Keratinocyte (primary cell): ENCODE results near the gene NFATC1. TPM values are rescaled to one million over a fixed set of nuclear protein-coding genes. Genes with fewer than 3 reads are reported as not detected.

ENCODE experiments used
- DNase-seq: peaks from one replicate; pipeline ENCODE4 v3.0.0-alpha.2; 2011; ENCODE audit warnings: low read depth, missing footprints, low spot score
- FAIRE-seq: peaks from 2 replicates; lab custom pipeline; 2011; peaks lifted over from hg19 to GRCh38; lab: Jason Lieb, UNC
- H2AFZ ChIP-seq: 2 replicates; pipeline ENCODE4 v1.6.0; 2012; ENCODE audit warnings: low read length, control low read depth, inconsistent platforms; ENCODE audit not compliant: control insufficient read depth
- H3K27ac ChIP-seq: 2 replicates; pipeline ENCODE4 v1.5.1; 2011; ENCODE audit warnings: low read length; ENCODE audit not compliant: control insufficient read depth, insufficient read depth
- H3K27me3 ChIP-seq: 3 replicates; pipeline ENCODE4 v1.6.0; 2011; ENCODE audit warnings: low read length; ENCODE audit not compliant: control insufficient read depth, insufficient read depth; ENCODE audit errors: extremely low read depth
- H3K36me3 ChIP-seq, 2 experiments: 2 replicates in 1 of 2; 3 replicates in 1 of 2; pipeline ENCODE4 v1.5.1; 2011; ENCODE audit warnings: low read length in 2 of 2, mild to moderate bottlenecking in 1 of 2; ENCODE audit not compliant: control insufficient read depth in 2 of 2, insufficient read depth in 2 of 2; ENCODE audit errors: extremely low read depth in 1 of 2
- H3K4me1 ChIP-seq: 3 replicates; pipeline ENCODE4 v1.5.1; 2011; ENCODE audit warnings: low read length; ENCODE audit not compliant: control insufficient read depth, insufficient read depth; ENCODE audit errors: extremely low read depth
- H3K4me2 ChIP-seq: 3 replicates; pipeline ENCODE4 v1.6.0; 2011; ENCODE audit warnings: low read depth, low read length; ENCODE audit not compliant: control insufficient read depth, insufficient read depth; ENCODE audit errors: extremely low read depth
- H3K4me3 ChIP-seq, 3 experiments: fragments of 200-600 bp in 1 of 3; sonication (generic) in 1 of 3; 2 replicates in 2 of 3; 3 replicates in 1 of 3; pipeline ENCODE4 v1.5.1; 2011 to 2016; ENCODE audit warnings: low read length in 3 of 3, mild to moderate bottlenecking in 3 of 3, control low read depth in 2 of 3, inconsistent platforms in 1 of 3, low read depth in 1 of 3, mixed read lengths in 1 of 3, mixed run types in 1 of 3, moderate library complexity in 1 of 3; ENCODE audit not compliant: control insufficient read depth in 2 of 3, insufficient read depth in 2 of 3; ENCODE audit errors: extremely low read depth in 1 of 3
- H3K79me2 ChIP-seq: 2 replicates; pipeline ENCODE4 v1.6.0; 2012; ENCODE audit warnings: low read length; ENCODE audit not compliant: control insufficient read depth, insufficient read depth
- H3K9ac ChIP-seq: 3 replicates; pipeline ENCODE4 v1.6.0; 2011; ENCODE audit warnings: low read length; ENCODE audit not compliant: control insufficient read depth, insufficient read depth; ENCODE audit errors: extremely low read depth
- H3K9me1 ChIP-seq: 3 replicates; pipeline ENCODE4 v1.6.0; 2011; ENCODE audit warnings: low read length; ENCODE audit not compliant: control insufficient read depth, insufficient read depth; ENCODE audit errors: extremely low read depth
- H3K9me3 ChIP-seq: 2 replicates; pipeline ENCODE4 v1.5.1; 2012; ENCODE audit warnings: low read depth, low read length; ENCODE audit not compliant: control insufficient read depth
- H4K20me1 ChIP-seq: 3 replicates; pipeline ENCODE4 v1.6.0; 2011; ENCODE audit warnings: low read length; ENCODE audit not compliant: control insufficient read depth, insufficient read depth; ENCODE audit errors: extremely low read depth
- EZH2 ChIP-seq: IDR thresholded peaks from one replicate; pipeline ENCODE4 v1.6.1; 2012; ENCODE audit warnings: inconsistent platforms, mild to moderate bottlenecking, low read length, moderate library complexity
- dilution Hi-C: fragments of 300-500 bp; cut with MboI; formaldehyde crosslinking; loops from one replicate; pipeline ENCODE4 v1.7.0; 2020; ENCODE audit warnings: low sequenced_read_pairs; ENCODE audit not compliant: extremely low pct_ligation_motif_present
- polyA plus RNA-seq, 5 experiments: library from polyadenylated mRNA; depleted of rRNA in 3 of 5; stranded (reverse) in 3 of 5; stranded (forward) in 1 of 5; unstranded in 1 of 5; fragments of >200 nt; gene quantifications; 1 replicate in 1 of 5; 2 replicates in 3 of 5; 3 replicates in 1 of 5; pipeline versions ENCODE4 v1.2.1 to v1.2.3, GENCODE V29; 2011 to 2012; ENCODE audit warnings: missing spikeins in 2 of 5, low read depth in 1 of 5, low replicate concordance in 1 of 5
- TF ChIP-seq, protein P1 (sequence below), 3 experiments: IDR thresholded peaks in 1 of 3; conservative IDR thresholded peaks in 1 of 3; optimal IDR thresholded peaks in 1 of 3; 2 replicates in 2 of 3; 3 replicates in 1 of 3; pipeline versions ENCODE3 to v1.5.1; 2011; ENCODE audit warnings: low read length in 3 of 3, mild to moderate bottlenecking in 3 of 3, moderate library complexity in 2 of 3, control low read depth in 1 of 3, inconsistent platforms in 1 of 3; ENCODE audit not compliant: insufficient read depth in 2 of 3; ENCODE audit errors: extremely low read depth in 1 of 3

The NFATC1 gene
- polyA plus RNA-seq, 1 donor (not counting 4 experiments of a cell fraction or from before 2014, with no cell fraction given), result 0.77 TPM

DNA sequence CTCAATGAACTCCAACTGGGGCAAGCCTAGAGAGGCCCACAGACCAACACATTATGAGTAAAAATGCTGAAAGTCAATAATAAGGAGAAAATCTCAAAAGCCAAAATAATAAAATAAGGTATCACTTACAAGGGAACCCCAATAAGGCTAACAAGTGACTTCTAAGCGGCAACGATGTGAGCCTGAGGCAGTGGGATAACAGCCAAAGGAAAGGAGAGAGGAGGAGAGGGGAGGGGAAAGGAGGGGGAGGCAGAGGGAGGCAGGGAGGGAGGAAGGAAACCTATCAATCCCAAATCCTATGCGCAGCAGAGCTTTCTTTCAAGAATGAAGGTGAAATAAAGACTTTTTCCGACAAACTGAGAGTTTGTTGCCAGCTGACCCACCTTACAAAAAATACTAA, 6.0 kb upstream of the NFATC1 start:
- Histone ChIP-seq H4K20me1 (no peaks in the 10 kb centered on the region), H3K4me1 (no peaks in the 10 kb centered on the region), H3K9ac (no peak overlapping the region), H2AFZ (no peak overlapping the region), H3K4me2 (no peak overlapping the region), H3K27ac (no peak overlapping the region), H3K9me1 (peaks cover 2% of the 10 kb centered on the region), H3K9me3 (no peaks in the 10 kb centered on the region), H3K79me2 (no peaks in the 10 kb centered on the region), H3K4me3 (no peak overlapping the region), H3K36me3 (no peaks in the 10 kb centered on the region), H3K27me3 (peaks cover 43% of the 10 kb centered on the region)
- TF ChIP-seq EZH2, result no peak
- TF ChIP-seq, protein P1, sequence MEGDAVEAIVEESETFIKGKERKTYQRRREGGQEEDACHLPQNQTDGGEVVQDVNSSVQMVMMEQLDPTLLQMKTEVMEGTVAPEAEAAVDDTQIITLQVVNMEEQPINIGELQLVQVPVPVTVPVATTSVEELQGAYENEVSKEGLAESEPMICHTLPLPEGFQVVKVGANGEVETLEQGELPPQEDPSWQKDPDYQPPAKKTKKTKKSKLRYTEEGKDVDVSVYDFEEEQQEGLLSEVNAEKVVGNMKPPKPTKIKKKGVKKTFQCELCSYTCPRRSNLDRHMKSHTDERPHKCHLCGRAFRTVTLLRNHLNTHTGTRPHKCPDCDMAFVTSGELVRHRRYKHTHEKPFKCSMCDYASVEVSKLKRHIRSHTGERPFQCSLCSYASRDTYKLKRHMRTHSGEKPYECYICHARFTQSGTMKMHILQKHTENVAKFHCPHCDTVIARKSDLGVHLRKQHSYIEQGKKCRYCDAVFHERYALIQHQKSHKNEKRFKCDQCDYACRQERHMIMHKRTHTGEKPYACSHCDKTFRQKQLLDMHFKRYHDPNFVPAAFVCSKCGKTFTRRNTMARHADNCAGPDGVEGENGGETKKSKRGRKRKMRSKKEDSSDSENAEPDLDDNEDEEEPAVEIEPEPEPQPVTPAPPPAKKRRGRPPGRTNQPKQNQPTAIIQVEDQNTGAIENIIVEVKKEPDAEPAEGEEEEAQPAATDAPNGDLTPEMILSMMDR (optimal IDR thresholded peaks at IDR 0.05 in 1 of 3, IDR thresholded peaks at IDR 0.05 in 1 of 3, conservative IDR thresholded peaks at IDR 0.05 in 1 of 3; ENCODE audit: extremely low read depth in 1 of 3, insufficient read depth in 2 of 3, low read length in 3 of 3), result no peak
- no peak for DNase-seq
- no peak for FAIRE-seq
- dilution Hi-C loops, result no loop called here

DNA sequence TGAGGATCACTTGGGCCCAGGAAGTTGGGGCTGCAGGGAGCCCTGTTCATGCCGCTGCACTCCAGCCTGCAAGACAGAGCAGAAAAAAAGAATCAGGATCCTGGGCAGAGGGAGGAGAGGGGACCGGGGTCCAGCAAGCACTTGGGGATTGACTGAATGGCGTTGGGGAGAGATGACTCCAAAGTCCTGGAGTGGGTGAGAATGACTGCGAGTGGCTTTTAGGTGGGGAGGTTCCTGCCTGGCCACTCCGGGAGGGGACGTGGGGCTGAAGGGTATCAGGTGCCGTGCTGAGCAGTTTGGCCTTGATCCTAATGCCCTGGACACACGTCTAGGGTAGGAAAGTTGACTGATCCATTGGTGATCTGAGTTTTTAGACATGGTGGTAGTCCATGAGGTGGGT, 3.5 kb upstream of the NFATC1 start:
- DNase-seq (no peak), FAIRE-seq (no peak)
- H3K36me3 ChIP-seq, result no peaks in the 10 kb centered on the region
- H2AFZ ChIP-seq, result no peak overlapping the region
- H3K9ac ChIP-seq, result no peak overlapping the region
- H3K4me3 ChIP-seq, result no peak overlapping the region
- no peaks in the 10 kb centered on the region for H4K20me1 ChIP-seq
- no peak overlapping the region for H3K4me2 ChIP-seq
- H3K9me1 ChIP-seq, result peaks cover 2% of the 10 kb centered on the region
- H3K27ac ChIP-seq, result no peak overlapping the region
- dilution Hi-C loops, result no loop called here
- H3K4me1 ChIP-seq, result peaks cover 3% of the 10 kb centered on the region
- H3K79me2 ChIP-seq, result no peaks in the 10 kb centered on the region
- no peak for TF ChIP-seq EZH2
- TF ChIP-seq, protein P1 (optimal IDR thresholded peaks at IDR 0.05 in 1 of 3, IDR thresholded peaks at IDR 0.05 in 1 of 3, conservative IDR thresholded peaks at IDR 0.05 in 1 of 3; ENCODE audit: extremely low read depth in 1 of 3, insufficient read depth in 2 of 3, low read length in 3 of 3), result no peak
- peaks cover 54% of the 10 kb centered on the region for H3K27me3 ChIP-seq
- no peaks in the 10 kb centered on the region for H3K9me3 ChIP-seq
